NCI-H2171 treated with DMSO at 0.1 percent for 48 hours (cell line): ENCODE results near the gene PEX11B.

Source experiments
- DNase-seq: peaks from one replicate; lab custom pipeline; 2025; lab: John Stamatoyannopoulos, UW

Gene PEX11B

GRCh38 chr1:145871994-145872924 lies 46.3 kb downstream of the PEX11B start:
- no peak for DNase-seq

DNA sequence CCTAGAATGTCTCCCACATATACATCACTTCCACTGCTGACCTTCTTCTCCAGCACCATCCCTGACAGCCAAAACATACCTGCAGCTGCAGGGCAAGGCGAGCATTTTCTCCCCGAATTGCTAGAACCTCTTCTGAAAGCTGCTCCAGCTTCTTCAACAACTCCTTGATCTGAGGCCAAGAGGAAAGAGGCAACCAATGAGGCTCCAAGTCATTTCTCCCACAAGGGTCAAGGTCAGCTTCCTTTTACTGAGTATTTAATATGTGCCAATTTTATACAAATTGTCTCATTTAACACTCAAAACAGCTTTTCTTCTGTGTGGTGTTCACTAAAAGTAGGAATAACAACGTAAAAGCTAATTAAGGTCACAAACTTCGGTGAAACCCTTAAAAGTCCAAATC lies 50.3 kb downstream of the PEX11B start:
- no peak for DNase-seq

DNA sequence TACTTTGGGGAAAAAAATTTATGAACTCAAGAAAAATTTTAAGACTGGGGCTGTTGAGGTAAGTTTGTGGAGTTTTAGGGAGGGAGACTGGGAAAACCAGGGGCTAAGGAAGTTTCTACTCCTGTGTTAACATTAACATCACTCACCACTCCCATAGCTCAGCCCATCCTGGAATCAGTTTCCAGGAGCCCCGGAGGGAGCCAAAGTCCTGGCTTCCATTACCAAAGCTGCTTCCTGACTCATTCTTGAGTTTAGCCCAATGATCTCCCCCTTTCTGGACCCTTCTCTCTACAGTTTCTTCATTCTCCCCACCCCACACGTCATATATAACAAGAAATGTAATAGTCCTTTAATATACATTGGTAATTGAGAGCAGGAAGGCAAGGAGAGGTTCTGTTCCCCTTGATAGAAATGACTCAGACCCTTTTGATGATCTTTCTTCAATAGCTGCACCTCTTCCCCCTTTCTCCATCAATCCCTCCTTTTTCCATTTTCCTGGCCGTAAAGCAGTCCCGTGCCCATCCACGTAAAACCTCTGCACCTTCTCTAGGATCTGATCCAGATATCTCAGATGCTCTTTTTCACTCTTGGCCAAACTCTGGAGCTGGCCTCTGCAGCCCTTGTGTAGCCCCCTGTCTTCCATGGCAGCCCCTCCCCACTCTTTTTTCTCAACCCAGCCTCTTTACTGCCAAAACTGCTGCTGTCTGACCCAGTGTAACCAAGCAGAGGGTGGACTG lies 55.1 kb downstream of the PEX11B start:
- no peak for DNase-seq
